ENCODE measurements around the gene PXN. TPM values are rescaled to one million over a fixed set of nuclear protein-coding genes. Genes with fewer than 3 reads are reported as not detected.

Gene PXN
- total and polyA plus RNA-seq, 2 of the 13 experiments (the other 11 are each of a cell fraction or from before 2014, with no cell fraction given) = 13.6 to 14.2 TPM

DNA sequence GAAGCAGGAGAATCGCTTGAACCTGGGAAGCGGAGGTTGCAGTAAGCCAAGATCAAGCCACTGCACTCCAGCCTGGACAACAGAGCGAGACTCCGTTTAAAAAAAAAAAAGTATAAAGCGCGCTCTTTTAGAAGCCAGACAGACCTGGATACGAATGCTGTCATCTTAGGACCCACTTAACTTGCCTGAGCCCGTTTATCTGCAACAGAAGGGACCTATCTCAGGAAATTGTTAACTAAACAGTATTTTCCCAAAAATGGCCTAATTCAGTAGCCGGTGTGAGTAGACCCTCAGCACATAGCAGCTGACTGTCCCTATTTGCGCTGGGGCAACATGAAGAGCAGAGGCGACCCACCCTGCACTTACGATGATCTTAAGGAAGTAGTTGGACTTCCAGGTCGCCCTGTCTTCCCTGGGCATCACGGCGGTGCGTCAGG lies 65.1 kb downstream of the PXN start (continued):
- TF ChIP-seq ZNF704 (CRISPR knock-in tag; IDR thresholded peaks at IDR 0.05; ENCODE audit: borderline replicate concordance) (no peak), CENPBD1 (CRISPR knock-in tag; IDR thresholded peaks at IDR 0.05; ENCODE audit: borderline replicate concordance, low read depth) (no peak), ZFP36L2 (CRISPR knock-in tag; IDR thresholded peaks at IDR 0.05) (no peak), ZNF530 (CRISPR knock-in tag; IDR thresholded peaks at IDR 0.05; ENCODE audit: low read depth) (no peak), ZNF205 (CRISPR knock-in tag; IDR thresholded peaks at IDR 0.05) (no peak), KDM5B (CRISPR knock-in tag; IDR thresholded peaks at IDR 0.05; ENCODE audit: borderline replicate concordance) (no peak), TBX3 (IDR thresholded peaks at IDR 0.05; ENCODE audit: borderline replicate concordance) (no peak), ZNF724P (CRISPR knock-in tag; IDR thresholded peaks at IDR 0.05; ENCODE audit: borderline replicate concordance) (no peak), ZNF7 (CRISPR knock-in tag; IDR thresholded peaks at IDR 0.05) (no peak), ZNF501 (CRISPR knock-in tag; IDR thresholded peaks at IDR 0.05) (no peak), ZNF674 (CRISPR knock-in tag; IDR thresholded peaks at IDR 0.05; ENCODE audit: low read depth) (0 out of 2 replicates have a peak, but pooled peaks have one; percentile 19), ZNF354B (CRISPR knock-in tag; IDR thresholded peaks at IDR 0.05) (0 out of 2 replicates have a peak, but pooled peaks have one; percentile 17), HNRNPK (IDR thresholded peaks at IDR 0.05; ENCODE audit: low read depth, low read length, poor library complexity, severe bottlenecking) (no peak), KLF16 (CRISPR knock-in tag; IDR thresholded peaks at IDR 0.05) (no peak), U2AF1 (optimal IDR thresholded peaks at IDR 0.05; ENCODE audit: low read depth, low read length) (no peak), SNAI1 (CRISPR knock-in tag; IDR thresholded peaks at IDR 0.05; ENCODE audit: borderline replicate concordance) (0 out of 2 replicates have a peak, but pooled peaks have one; percentile 2), ZBTB39 (CRISPR knock-in tag; IDR thresholded peaks at IDR 0.05) (no peak), ZNF207 (IDR thresholded peaks at IDR 0.05; ENCODE audit: borderline replicate concordance) (no peak), FOXP1 (IDR thresholded peaks at IDR 0.05) (no peak), FOXP1 (CRISPR knock-in tag; IDR thresholded peaks at IDR 0.05) (no peak), ZNF616 (CRISPR knock-in tag; IDR thresholded peaks at IDR 0.05; ENCODE audit: low read depth) (0 out of 2 replicates have a peak, but pooled peaks have one; percentile 15), CCDC6 (CRISPR knock-in tag; IDR thresholded peaks at IDR 0.05) (no peak), ZNF331 (CRISPR knock-in tag; IDR thresholded peaks at IDR 0.05) (no peak)
- TF ChIP-seq, protein P1, sequence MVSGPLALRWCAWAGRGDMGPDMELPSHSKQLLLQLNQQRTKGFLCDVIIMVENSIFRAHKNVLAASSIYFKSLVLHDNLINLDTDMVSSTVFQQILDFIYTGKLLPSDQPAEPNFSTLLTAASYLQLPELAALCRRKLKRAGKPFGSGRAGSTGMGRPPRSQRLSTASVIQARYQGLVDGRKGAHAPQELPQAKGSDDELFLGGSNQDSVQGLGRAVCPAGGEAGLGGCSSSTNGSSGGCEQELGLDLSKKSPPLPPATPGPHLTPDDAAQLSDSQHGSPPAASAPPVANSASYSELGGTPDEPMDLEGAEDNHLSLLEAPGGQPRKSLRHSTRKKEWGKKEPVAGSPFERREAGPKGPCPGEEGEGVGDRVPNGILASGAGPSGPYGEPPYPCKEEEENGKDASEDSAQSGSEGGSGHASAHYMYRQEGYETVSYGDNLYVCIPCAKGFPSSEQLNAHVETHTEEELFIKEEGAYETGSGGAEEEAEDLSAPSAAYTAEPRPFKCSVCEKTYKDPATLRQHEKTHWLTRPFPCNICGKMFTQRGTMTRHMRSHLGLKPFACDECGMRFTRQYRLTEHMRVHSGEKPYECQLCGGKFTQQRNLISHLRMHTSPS (CRISPR knock-in tag; IDR thresholded peaks at IDR 0.05; ENCODE audit: low read depth) = no peak
- TF ChIP-seq, protein P2, sequence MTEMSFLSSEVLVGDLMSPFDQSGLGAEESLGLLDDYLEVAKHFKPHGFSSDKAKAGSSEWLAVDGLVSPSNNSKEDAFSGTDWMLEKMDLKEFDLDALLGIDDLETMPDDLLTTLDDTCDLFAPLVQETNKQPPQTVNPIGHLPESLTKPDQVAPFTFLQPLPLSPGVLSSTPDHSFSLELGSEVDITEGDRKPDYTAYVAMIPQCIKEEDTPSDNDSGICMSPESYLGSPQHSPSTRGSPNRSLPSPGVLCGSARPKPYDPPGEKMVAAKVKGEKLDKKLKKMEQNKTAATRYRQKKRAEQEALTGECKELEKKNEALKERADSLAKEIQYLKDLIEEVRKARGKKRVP (CRISPR knock-in tag; IDR thresholded peaks at IDR 0.05) = no peak

Measured in HepG2 (cell line).